GM10266 (cell line): ENCODE results near the gene SPDEF.

ENCODE experiments used
- DNase-seq: peaks from one replicate; pipeline ENCODE4 v3.0.0; 2012; ENCODE audit errors: extremely low spot score
- TF ChIP-seq, protein P1 (sequence below): IDR thresholded peaks from 2 replicates; pipeline ENCODE4 v1.5.1; 2012; ENCODE audit warnings: mild to moderate bottlenecking, low read depth; ENCODE audit not compliant: control insufficient read depth, insufficient read depth; ENCODE audit errors: missing control alignments

SPDEF gene

DNA sequence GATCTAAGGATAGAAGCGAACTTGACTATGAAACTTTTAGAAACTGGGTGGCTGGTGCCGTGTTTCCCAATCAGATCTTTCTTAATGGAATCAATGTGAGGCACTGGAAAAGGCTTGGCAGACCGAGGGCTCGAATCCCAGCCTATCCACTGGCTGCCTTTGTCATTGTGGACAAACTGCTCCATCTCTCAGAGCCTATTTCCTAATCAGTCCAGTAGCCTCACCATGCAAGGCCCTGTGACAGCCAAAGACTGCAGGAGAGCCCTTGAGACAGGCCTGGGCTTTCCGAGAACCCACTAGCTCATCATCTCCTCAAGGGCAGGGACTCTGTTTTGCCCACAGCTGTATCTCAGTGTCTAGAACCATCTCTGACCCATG, 43.4 kb downstream of the SPDEF start:
- DNase-seq, result no peak
- TF ChIP-seq, protein P1, sequence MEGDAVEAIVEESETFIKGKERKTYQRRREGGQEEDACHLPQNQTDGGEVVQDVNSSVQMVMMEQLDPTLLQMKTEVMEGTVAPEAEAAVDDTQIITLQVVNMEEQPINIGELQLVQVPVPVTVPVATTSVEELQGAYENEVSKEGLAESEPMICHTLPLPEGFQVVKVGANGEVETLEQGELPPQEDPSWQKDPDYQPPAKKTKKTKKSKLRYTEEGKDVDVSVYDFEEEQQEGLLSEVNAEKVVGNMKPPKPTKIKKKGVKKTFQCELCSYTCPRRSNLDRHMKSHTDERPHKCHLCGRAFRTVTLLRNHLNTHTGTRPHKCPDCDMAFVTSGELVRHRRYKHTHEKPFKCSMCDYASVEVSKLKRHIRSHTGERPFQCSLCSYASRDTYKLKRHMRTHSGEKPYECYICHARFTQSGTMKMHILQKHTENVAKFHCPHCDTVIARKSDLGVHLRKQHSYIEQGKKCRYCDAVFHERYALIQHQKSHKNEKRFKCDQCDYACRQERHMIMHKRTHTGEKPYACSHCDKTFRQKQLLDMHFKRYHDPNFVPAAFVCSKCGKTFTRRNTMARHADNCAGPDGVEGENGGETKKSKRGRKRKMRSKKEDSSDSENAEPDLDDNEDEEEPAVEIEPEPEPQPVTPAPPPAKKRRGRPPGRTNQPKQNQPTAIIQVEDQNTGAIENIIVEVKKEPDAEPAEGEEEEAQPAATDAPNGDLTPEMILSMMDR, result no peak

GRCh38 chr6:34511915-34512737, 44.0 kb downstream of the SPDEF start:
- no peak for DNase-seq

GRCh38 chr6:34511214-34511914, 44.8 kb downstream of the SPDEF start:
- TF ChIP-seq, protein P1, result no peak
- DNase-seq, result no peak

More at GRCh38 chr6:34511915-34512737, 44.0 kb downstream of the SPDEF start:
- TF ChIP-seq, protein P1, result no peak

DNA sequence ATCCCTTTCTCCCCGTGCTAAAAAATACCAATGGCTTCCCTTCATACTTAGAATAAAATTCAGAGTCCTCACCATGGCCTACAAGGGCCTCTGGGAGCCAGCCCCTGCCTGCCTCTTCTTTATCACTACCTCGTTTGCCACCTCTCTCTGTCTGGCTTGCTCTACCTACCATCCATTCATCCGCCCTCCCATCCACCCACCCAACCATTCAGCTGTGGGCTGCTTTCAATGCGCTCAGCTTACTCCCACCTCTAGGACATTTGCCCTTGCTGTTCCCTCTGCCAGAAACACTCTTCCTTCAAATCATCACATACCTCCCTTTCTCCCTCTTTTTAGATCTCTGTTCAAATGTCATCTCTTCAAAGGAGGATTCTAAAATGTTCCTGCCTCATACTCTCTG, 45.8 kb downstream of the SPDEF start:
- TF ChIP-seq, protein P1, result no peak
- no peak for DNase-seq

- no peak for DNase-seq
Observed at GRCh38 chr6:34509782-34510181, 46.3 kb downstream of the SPDEF start.

DNA sequence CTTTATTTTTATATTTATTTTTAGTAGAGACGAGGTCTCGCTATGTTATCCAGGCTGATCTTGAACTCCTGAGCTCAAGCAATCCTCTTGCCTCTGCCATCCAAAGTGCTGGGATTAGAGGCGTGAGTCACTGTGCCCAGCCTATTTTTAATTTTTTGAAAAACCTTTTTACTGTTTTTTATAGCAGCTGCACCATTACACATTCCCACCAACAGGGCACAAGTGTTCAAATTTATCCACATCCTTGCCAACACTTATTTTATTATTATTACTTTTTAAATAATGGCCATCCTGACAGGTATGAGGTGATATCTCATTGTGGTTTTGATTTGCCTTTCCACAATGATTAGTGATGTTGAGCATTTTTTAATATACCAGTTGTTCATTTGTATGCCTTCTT, 47.7 kb downstream of the SPDEF start:
- no peak for DNase-seq
- TF ChIP-seq, protein P1, result no peak

More at GRCh38 chr6:34509782-34510181, 46.3 kb downstream of the SPDEF start:
- TF ChIP-seq, protein P1, result no peak

DNA sequence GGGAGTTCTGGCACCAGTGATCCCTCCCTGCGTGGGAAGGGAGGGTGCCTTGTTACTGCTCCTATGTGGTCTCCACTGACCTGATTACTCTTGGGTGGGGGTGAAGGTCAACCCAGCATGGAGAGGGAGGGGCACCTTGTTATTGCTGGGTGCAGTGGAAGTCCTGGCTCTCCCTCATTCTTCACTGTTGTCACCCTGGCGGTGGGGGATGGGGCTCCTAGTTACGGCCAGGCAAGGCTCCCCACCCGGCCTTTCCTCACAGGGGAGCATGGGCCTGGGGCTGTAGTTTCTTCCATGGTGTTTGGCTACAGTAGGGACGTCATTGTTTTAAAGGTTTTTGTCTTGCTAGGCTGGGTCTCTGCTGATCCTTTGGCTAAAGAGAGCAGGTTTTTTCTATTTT, 49.4 kb downstream of the SPDEF start:
- DNase-seq, result no peak
- TF ChIP-seq, protein P1, result no peak
